ENCODE measurements around the gene ZBTB7B.

GRCh38 chr1:154974102-154974807 lies 28.3 kb upstream of the ZBTB7B start, which contains the start of gene CKS1B:
- TF ChIP-seq REST (IDR thresholded peaks at IDR 0.05; ENCODE audit: insufficient read depth in 1 of 2, low read depth in 2 of 2, low read length in 2 of 2) (peak in 1 of 2 experiments; percentile 23; a peak in 1 of 4 replicates), POLR2AphosphoS5 (IDR thresholded peaks at IDR 0.05; ENCODE audit: low read depth, low read length) (peak; percentile 82; the same call in 1 of the 2 replicates), TAF1 (IDR thresholded peaks at IDR 0.05; ENCODE audit: borderline replicate concordance, insufficient read depth, low read length) (peak; percentile 59), SIN3A (IDR thresholded peaks at IDR 0.05; ENCODE audit: borderline replicate concordance, insufficient read depth, low read length) (0 out of 2 replicates have a peak, but pooled peaks have one; percentile 15)
